Breast epithelium (tissue), 3 donors: ENCODE measurements around the gene OSCP1.

Experiments
- POLR2A ChIP-seq: fragments of 450-650 bp; IDR thresholded peaks from one replicate; pipeline ENCODE4 v1.6.1; 2016; ENCODE audit warnings: antibody characterized with exemption, mild to moderate bottlenecking, moderate library complexity
- POLR2AphosphoS5 ChIP-seq, 3 donors: sonication (generic); formaldehyde crosslinking; IDR thresholded peaks; one replicate each; pipeline ENCODE4 v1.6.1; 2017; ENCODE audit warnings: antibody characterized with exemption in 3 of 3
- TF ChIP-seq, protein P1 (sequence below), 3 donors: fragments of 450-650 bp; IDR thresholded peaks; one replicate each; pipeline ENCODE4 v1.5.1; 2016 to 2017; ENCODE audit warnings: antibody characterized with exemption in 3 of 3, mild to moderate bottlenecking in 3 of 3, moderate library complexity in 3 of 3

DNA sequence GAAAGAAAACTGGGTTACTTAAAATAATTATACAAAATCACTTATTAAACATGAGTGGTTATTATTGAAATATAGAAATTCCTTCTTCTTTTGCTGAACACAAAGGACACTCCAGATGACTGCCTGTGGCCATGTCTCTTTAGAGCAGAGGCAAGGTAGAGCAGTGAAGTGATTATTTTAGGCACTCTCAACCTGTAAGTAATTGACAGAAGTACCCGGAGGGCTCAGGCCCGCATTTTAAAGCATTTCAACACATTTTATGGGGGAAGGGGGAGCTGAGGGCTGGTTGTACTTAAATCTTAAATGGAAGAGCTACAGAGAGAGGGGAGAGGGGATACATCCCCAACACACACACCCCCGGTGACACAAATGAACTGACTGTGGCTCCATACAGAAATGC is 10.2 kb downstream of the OSCP1 start:
- TF ChIP-seq, protein P1, sequence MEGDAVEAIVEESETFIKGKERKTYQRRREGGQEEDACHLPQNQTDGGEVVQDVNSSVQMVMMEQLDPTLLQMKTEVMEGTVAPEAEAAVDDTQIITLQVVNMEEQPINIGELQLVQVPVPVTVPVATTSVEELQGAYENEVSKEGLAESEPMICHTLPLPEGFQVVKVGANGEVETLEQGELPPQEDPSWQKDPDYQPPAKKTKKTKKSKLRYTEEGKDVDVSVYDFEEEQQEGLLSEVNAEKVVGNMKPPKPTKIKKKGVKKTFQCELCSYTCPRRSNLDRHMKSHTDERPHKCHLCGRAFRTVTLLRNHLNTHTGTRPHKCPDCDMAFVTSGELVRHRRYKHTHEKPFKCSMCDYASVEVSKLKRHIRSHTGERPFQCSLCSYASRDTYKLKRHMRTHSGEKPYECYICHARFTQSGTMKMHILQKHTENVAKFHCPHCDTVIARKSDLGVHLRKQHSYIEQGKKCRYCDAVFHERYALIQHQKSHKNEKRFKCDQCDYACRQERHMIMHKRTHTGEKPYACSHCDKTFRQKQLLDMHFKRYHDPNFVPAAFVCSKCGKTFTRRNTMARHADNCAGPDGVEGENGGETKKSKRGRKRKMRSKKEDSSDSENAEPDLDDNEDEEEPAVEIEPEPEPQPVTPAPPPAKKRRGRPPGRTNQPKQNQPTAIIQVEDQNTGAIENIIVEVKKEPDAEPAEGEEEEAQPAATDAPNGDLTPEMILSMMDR (IDR thresholded peaks at IDR 0.05), result no peak
- TF ChIP-seq POLR2AphosphoS5 (IDR thresholded peaks at IDR 0.05) (no peak), POLR2A (no peak)
